Brain microvascular endothelial cell (primary cell): ENCODE results near the gene EXD2.

Experiments
- DNase-seq: peaks from one replicate; pipeline ENCODE4 v3.0.0-alpha.2; 2020
- H3K27ac ChIP-seq: fragments of 250-450 bp; sonication (Bioruptor Pico); 2 replicates; pipeline ENCODE4 v1.5.1; 2020; ENCODE audit warnings: mild to moderate bottlenecking, moderate library complexity
- H3K27me3 ChIP-seq: fragments of 250-450 bp; sonication (Bioruptor Pico); replicated peaks from 2 replicates; pipeline ENCODE4 v1.5.1; 2020; ENCODE audit warnings: mild to moderate bottlenecking
- H3K36me3 ChIP-seq: fragments of 250-450 bp; sonication (Bioruptor Pico); replicated peaks from 2 replicates; pipeline ENCODE4 v1.5.1; 2020; ENCODE audit warnings: mild to moderate bottlenecking
- H3K4me3 ChIP-seq: 2 replicates; pipeline ENCODE4 v1.5.1; 2011; ENCODE audit warnings: low read depth, mild to moderate bottlenecking, control low read depth, low read length, moderate library complexity
- in situ Hi-C: cut with HindIII; loops from 2 replicates; pipeline ENCODE4 v1.10.0; 2017; ENCODE audit warnings: low sequenced_read_pairs, low pct_ligation_motif_present
- TF ChIP-seq, protein P1 (sequence below): IDR thresholded peaks from 2 replicates; pipeline ENCODE4 v1.5.1; 2011; ENCODE audit warnings: low read depth, mild to moderate bottlenecking, moderate library complexity, low read length, control low read depth, inconsistent platforms; ENCODE audit errors: missing control alignments

EXD2 gene

DNA sequence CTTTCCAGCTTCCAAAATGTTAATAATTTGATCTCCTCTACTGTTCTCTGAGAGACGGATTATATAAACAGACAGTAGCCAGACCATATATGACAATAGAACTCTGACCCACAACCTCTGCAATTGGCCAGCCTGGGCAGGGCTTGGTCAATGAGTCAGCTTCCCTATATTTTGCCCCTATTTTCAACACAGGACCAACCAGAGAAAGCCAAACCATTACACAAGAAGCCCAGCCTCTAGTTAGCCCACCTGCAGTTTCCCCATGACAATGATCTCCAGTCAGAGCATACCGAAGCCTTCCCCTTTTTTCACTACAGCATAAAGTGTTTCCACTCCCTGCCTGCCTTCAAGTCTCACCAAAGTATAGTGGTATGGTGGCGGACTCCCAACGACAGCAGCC is 7.6 kb upstream of the EXD2 start:
- Histone ChIP-seq H3K4me3 (no peak overlapping the region), H3K36me3 (no peaks in the 10 kb centered on the region), H3K27me3 (no peaks in the 10 kb centered on the region), H3K27ac (no peak overlapping the region)
- TF ChIP-seq, protein P1, sequence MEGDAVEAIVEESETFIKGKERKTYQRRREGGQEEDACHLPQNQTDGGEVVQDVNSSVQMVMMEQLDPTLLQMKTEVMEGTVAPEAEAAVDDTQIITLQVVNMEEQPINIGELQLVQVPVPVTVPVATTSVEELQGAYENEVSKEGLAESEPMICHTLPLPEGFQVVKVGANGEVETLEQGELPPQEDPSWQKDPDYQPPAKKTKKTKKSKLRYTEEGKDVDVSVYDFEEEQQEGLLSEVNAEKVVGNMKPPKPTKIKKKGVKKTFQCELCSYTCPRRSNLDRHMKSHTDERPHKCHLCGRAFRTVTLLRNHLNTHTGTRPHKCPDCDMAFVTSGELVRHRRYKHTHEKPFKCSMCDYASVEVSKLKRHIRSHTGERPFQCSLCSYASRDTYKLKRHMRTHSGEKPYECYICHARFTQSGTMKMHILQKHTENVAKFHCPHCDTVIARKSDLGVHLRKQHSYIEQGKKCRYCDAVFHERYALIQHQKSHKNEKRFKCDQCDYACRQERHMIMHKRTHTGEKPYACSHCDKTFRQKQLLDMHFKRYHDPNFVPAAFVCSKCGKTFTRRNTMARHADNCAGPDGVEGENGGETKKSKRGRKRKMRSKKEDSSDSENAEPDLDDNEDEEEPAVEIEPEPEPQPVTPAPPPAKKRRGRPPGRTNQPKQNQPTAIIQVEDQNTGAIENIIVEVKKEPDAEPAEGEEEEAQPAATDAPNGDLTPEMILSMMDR, result no peak
- DNase-seq, result peak; percentile 23
- in situ Hi-C loops, result no loop called here

DNA sequence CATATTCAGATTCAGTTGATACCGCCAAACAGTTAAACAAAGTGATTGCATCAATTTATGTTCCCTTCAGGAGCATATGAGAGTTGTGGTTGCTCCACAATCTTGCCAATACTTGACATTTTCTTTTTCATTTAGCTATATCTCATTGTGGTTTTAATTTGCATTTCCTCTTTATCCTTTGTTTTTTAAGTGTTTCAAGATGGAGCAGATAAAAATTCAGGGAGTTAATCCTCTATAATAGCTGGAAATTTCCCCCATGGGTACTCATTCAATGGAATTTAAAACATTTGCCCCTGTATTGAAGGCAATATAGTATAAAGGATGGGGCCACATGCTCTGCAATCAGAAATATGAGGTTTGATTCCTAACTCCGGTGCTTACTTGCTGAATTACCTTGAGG is 1.1 kb upstream of the EXD2 start:
- Histone ChIP-seq H3K36me3 (no peaks in the 10 kb centered on the region), H3K27ac (no peak overlapping the region), H3K4me3 (no peak overlapping the region), H3K27me3 (no peaks in the 10 kb centered on the region)
- in situ Hi-C loops, result no loop called here
- TF ChIP-seq, protein P1, result no peak
- no peak for DNase-seq

- no peaks in the 10 kb centered on the region for H3K27me3 ChIP-seq
- H3K27ac ChIP-seq, result no peak overlapping the region
- no peak for DNase-seq
- TF ChIP-seq, protein P1, result no peak
- no peak overlapping the region for H3K4me3 ChIP-seq
- in situ Hi-C loops, result no loop called here
- H3K36me3 ChIP-seq, result no peaks in the 10 kb centered on the region
Measured at GRCh38 chr14:69193721-69194120, 2.4 kb downstream of the EXD2 start.

DNA sequence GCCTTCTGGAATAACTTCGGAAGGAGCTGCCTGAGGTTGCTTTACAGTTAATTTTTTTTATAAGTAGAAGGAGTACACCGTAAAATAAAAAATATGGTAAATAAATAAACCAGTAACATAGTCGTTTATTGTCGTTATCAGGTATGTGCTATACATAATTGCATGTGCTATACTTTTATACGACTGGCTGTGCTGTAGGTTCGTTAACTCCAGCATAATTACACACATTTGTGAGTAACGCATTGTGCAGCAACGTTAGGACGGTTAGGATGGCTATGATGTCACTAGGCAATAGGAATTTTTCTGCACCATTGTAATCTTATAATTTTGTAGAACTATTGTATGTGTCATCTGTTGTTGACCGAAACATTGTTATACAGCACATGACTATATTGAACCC is 8.5 kb downstream of the EXD2 start:
- Histone ChIP-seq H3K36me3 (no peaks in the 10 kb centered on the region), H3K27me3 (no peaks in the 10 kb centered on the region), H3K27ac (no peak overlapping the region), H3K4me3 (no peak overlapping the region)
- DNase-seq, result no peak
- in situ Hi-C loops, result no loop called here
- TF ChIP-seq, protein P1, result no peak

DNA sequence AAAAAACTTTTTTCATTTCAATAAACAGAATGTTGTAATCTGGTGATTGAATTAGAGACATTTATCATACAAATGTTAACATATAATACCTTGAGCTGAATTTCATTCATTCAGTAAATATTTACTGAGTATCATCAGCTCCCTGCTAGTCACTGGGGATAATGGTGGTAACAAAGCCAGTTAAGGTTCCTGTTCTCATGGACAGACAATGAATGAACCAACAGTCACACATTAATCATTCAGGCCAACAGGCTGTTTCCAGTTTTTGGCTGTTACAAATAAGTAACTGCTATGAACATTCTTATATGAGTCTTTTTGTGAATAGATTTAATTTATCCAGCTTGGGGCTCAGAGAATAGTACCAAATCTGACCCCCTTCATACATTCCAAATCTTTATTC is 13.5 kb downstream of the EXD2 start:
- no peak overlapping the region for H3K4me3 ChIP-seq
- in situ Hi-C loops, result no loop called here
- no peak for DNase-seq
- TF ChIP-seq, protein P1, result no peak
- no peak overlapping the region for H3K27ac ChIP-seq
- H3K36me3 ChIP-seq, result no peaks in the 10 kb centered on the region
- H3K27me3 ChIP-seq, result no peaks in the 10 kb centered on the region

GRCh38 chr14:69207435-69208041 is 16.2 kb downstream of the EXD2 start:
- H3K27ac ChIP-seq, result no peak overlapping the region
- DNase-seq, result no peak
- in situ Hi-C loops, result no loop called here

More at GRCh38 chr14:69207435-69208041, 16.2 kb downstream of the EXD2 start:
- no peaks in the 10 kb centered on the region for H3K27me3 ChIP-seq
- no peak overlapping the region for H3K4me3 ChIP-seq
- H3K36me3 ChIP-seq, result no peaks in the 10 kb centered on the region
- TF ChIP-seq, protein P1, result no peak
